NCI-H1436 treated with DMSO at 0.1 percent for 48 hours (cell line): ENCODE measurements around the gene PTPN3.
"Not testable (repeated sequence)": the region's sequence is repeated elsewhere in the genome, so short reads cannot be mapped to it uniquely, and the experiment has no call there.

Source experiments
- DNase-seq: peaks from one replicate; lab custom pipeline; 2025; lab: John Stamatoyannopoulos, UW

The PTPN3 gene

DNA sequence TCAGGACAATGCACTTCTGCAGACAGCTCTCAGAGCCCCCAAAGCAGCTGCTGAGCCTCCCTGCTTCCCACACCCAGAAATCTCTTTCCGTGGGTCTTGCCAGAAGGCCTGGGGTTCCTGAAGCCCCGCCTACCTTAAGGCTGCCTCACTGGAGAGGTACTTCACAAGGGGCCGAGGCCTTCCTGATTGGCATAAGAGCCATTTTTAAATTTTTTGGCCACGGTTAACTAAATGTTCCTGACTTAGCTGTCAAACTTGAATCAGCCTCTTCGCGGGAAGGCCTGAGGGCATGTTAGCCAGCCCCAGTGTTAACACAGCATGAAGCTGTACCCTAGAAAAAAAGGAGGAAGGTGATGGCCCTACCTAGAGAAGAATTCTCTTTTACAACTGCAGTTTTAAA lies 156.5 kb downstream of the PTPN3 start:
- no peak for DNase-seq

DNA sequence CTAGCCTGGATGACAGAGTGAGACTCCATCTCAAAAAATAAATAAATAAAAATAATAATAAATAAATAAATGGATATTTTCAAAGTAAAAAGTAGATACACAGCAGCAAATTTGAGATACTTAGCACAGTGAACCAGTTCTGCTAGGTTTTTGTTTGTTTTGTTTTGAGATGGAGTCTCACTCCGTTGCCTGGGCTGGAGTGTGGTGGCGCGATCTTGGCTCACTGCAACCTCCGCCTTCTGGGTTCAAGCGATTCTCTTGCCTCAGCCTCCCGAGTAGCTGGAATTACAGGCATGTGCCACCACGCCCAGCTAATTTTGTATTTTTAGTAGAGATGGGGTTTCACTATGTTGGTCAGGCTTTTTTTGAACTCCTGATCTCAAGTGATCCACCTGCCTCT lies 157.1 kb downstream of the PTPN3 start:
- not testable (repeated sequence) for DNase-seq

DNA sequence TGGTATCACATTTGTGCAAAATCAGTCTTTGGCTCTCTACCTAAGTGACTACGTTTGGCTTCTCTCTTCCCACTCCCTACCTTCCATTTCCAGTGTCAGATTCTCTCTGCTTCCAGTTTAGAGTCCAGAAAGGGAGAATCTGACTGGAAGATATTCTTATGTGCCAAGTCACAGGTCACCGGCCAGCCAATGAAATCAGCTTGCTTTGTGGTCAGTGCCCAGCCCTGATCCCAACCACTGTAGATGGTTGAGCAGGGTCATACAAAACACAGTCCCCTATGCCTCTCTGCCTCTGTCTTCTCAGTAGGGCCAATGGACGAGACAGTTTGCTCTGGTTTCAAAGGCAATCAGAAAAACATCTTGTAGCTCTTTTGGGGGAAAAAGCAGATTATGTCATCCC lies 161.7 kb downstream of the PTPN3 start:
- DNase-seq, result no peak

DNA sequence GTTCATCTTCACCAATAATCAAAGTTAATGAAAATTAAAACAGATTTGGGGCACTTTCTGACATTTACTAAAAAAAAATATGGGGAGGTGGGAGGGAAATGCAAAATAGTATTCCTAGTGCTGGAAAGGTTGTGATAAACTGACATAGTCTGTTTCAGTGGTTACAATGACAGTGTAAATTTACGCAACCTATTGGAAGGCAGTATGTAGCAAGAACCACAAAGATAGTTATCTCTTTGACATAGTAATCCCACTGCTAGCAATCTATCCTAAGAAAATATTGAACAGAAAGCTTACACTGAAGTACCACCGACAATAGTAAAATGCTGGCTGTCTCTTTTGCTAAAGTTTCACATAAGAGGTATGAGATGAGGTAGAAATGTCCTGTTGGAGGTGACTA lies 162.2 kb downstream of the PTPN3 start:
- DNase-seq, result no peak

DNA sequence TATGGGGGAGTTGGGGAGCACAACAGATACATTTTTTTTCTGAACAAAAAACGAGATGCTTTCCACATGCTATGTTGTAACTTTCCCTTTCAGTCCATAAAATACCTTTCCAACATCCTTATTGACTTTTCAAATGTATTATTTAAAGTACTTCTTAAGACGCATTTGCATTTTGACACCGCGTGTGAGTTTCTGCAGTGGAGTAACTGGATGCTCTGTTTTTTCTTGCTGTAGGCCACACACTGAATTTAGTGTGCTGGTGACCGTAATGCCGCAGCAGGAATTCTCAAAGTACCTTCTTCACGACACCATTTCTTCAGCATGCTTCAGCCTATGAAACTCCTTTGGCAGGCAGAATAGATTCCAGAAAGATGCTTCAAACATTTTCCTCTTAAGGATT lies 163.0 kb downstream of the PTPN3 start:
- DNase-seq, result no peak

DNA sequence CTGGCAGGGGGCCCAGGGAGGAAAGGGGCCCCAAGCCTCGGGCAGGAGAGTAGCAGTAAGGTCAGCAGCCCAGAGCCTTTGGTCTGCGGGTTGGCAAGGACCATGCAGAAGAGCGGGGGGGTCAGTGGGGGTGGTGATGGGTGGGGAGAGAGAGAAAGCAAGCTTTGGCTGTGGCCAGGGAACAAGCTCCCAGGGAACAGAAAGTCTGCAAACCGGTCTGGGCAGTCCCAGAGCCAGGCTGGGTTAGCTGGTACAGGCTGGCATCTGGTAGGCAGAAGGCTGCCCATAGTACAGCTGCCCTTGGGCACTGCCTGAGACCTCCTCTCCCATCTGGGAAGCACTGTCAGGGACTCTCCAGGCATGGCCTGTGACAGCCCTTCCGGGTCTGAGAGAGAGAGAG lies 166.8 kb downstream of the PTPN3 start:
- DNase-seq, result no peak

DNA sequence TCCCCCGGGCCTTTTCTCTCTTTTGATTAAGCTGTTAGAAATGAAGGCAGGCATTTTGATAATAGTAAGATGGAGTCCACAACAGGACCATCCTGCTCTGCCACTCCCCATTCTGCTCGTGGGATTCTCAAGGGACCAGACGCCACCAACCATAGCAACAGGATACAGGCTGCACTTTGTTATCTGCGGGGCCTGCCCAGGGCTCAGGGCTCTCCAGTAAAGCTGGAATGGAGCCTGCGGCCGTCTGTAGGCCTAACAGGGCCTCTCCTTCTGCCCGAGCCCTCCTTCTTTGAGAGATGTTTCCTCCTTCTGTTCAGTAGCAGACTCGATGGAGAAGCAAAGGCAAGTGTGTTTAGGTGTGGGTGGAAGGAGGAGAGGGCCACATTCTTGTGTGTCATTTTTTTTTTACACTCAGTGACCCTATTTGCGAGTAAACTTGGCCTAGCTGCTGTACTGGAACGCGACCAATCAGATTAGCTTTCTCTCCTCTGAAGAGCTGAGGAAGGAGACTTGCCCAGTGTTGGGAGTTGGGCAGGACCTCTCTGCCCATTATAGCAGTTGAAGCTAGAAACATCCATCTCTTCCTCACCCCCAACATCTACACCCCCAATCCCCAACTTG lies 168.4 kb downstream of the PTPN3 start:
- DNase-seq, result no peak

DNA sequence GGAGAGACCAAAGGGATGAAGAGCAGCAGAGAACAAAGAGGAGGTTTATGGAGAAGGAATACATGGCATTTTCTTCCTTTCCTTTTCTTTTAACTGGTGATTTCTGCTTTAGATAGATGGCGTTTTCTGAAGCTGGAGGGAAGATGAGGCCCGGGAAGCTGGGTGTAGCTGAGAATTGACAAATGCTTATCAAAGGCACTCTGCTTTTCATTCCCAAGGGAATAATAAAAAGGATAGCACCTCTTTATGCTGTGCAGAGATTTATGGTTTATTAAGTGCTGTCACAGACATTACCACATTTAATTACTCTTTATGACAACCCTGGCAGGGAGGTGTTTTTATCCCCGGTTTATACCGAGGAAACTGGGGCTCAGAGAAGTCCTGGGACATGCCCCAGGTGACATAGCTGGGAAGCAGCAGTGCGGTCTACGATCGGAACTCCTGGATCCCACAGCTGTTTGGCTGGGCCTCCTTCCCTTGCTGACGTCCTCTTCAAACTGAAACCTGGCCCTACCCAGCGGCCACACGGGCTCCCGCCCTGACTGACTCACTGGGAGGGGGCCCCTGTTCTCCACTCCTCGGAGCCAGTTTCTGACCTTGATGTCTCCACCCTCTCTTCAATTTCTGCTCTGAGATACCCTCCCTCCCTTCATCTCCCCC lies 169.0 kb downstream of the PTPN3 start:
- DNase-seq, result no peak
